GM19023 (cell line): Measurements from ENCODE around the gene PLP2.
A peak's percentile ranks its signal among the peaks of the same experiment; 100 is the strongest.
"Not testable (repeated sequence)": the region's sequence is repeated elsewhere in the genome, so short reads cannot be mapped to it uniquely, and the experiment has no call there.

Experiments used
- ATAC-seq: cut with Tn5 transposase; IDR thresholded peaks from one replicate; pipeline ENCODE4 v1.9.1; 2021; ENCODE audit warnings: mild to moderate bottlenecking, moderate library complexity; ENCODE audit not compliant: unreplicated experiment

PLP2 gene

GRCh38 chrX:49171752-49172279 lies at the start of gene PLP2:
PLP2 (plus strand) TSS chrX:49171898; CDS start chrX:49172001, 103 bp downstream.
- ATAC-seq = peak; percentile 40

DNA sequence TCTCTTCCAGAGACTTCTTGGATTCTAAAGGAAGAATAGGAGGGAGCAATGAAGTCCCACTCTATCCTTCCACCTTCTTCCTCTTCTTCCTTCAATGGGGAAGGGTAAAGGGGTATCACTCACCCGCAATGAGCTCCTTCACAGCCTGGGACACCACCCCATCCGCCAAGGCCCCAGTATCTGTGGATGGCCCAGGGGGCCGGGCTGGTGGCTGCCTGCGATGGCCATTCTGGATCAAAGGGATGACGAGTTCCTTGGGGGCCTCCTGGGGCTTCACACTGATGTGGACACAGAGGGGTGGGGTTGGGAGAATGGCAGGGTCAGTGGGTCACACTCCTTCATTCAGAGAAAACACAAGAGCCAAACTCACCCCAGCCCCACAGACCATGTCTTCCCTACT lies 49.2 kb upstream of the PLP2 start:
- no peak for ATAC-seq

GRCh38 chrX:49127742-49128258 lies 43.9 kb upstream of the PLP2 start:
- ATAC-seq = not testable (repeated sequence)

GRCh38 chrX:49129427-49129826 lies 42.3 kb upstream of the PLP2 start:
- ATAC-seq = no peak

- not testable (repeated sequence) for ATAC-seq
These were observed 39.4 kb upstream of the PLP2 start for GRCh38 chrX:49132275-49132674.

- ATAC-seq = no peak
These were observed 37.9 kb upstream of the PLP2 start for GRCh38 chrX:49133759-49134158.

- ATAC-seq = no peak
These were observed 34.2 kb upstream of the PLP2 start for GRCh38 chrX:49137492-49137891.

DNA sequence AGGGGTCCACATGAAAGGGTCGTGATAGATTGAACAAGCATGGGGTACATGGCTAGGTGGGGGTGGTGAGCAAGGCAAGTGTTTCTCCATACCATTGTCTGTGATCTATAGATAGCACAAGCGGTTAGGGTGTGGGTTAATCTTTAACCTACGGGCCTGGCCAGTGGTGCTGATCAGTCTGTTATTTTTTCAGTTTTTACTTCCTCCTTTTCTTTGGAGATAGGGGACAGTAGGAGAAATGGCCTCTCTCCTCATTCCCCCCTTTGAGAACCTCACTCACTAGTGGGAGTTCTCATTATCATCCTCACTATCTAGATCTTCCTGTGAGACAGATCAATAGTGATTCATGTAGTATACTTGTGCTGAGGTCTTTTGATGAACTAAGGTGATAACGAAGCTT lies 32.0 kb upstream of the PLP2 start:
- ATAC-seq = no peak

- ATAC-seq = not testable (repeated sequence)
These were observed 29.4 kb upstream of the PLP2 start for GRCh38 chrX:49142264-49142663.

DNA sequence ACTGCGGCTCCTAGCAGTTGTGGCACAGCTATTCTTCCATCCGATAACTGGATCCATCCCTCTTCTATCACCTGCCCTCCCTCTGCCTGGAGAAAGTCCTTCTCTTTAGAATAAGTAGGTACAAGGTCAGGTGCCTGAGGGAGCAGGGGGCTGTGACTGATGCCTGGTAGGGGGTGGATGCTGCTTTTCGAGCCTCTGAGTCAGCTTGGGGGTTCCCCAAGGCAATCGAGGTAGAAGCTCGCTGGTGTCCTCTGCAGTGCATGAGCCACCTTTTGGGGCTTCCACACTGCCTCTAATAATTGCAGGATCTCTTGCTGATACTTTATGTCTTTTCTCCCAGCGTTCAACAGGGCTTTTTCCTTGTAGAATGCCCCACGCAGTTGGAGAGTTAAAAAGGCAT lies 28.5 kb upstream of the PLP2 start:
- ATAC-seq = not testable (repeated sequence)

- ATAC-seq = no peak
These were observed 24.4 kb upstream of the PLP2 start for GRCh38 chrX:49147282-49147681.

GRCh38 chrX:49147936-49148335 lies 23.8 kb upstream of the PLP2 start:
- ATAC-seq = no peak

GRCh38 chrX:49148390-49149100 lies 23.2 kb upstream of the PLP2 start:
- not testable (repeated sequence) for ATAC-seq

DNA sequence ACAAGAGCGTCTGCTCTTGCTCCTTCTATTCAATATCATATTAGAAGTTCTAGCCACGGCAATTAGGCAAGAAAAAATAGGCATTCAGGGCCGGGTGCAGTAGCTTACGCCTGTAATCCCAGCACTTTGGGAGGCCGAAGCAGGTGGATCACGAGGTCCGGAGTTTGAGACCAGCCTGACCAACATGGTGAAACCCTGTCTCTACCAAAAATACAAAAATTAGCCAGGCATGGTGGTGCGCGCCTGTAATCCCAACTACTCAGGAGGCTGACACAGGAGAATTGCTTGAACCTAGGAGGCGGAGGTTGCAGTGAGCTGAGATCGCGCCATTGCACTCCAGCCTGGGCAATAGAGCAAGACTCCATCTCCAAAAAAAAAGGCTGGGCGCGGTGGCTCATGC lies 22.4 kb upstream of the PLP2 start:
- ATAC-seq = not testable (repeated sequence)

DNA sequence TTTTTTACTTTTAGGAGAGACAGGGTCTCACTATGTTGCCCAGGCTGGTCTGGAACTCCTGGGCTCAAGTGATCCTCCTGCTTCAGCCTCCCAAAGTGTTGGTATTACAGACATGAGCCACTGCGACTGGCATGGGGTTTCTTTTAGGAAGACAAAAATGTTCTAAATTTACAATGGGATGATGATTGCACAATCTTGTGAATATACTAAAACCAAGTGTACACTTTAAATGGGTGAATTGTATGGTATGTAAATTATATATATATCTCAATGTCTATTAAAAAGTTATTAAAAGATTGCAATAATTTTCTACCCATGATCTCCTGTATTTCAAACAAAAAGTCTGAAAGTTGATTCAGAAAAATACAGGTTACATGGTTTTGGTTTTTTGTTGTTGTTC lies 18.2 kb upstream of the PLP2 start:
- ATAC-seq = no peak

DNA sequence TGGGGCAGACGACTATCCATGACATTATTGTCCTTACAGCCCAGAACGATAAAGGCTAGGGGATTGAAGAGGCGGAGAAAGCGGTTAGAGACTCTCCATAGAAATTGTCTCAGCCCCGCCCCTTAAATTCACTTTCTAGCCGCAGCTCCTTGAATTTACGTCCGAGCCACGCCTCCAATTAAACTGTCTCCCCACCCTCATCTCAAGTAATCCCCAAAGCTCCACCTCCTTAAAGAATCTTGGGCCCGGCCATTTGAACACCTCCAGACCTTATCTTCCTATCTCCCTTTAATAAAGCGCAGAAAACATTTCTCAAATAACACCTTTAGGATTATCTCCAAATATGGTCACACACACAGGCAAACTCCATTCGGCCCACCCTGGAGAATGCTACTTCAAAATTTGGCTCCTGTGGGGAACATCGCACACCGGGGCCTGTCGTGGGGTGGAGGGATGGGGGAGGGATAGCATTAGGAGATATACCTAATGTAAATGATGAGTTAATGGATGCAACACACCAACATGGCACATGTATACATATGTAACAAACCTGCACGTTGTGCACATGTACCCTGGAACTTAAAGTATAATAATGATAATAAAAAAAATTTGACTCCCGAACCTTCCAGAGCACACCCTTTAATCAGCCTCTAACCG lies 16.3 kb upstream of the PLP2 start:
- peak; percentile 10 for ATAC-seq

- ATAC-seq = peak; percentile 84
These were observed 15.5 kb upstream of the PLP2 start for GRCh38 chrX:49155900-49156837.

- no peak for ATAC-seq
These were observed 14.5 kb upstream of the PLP2 start for GRCh38 chrX:49157194-49157593.

DNA sequence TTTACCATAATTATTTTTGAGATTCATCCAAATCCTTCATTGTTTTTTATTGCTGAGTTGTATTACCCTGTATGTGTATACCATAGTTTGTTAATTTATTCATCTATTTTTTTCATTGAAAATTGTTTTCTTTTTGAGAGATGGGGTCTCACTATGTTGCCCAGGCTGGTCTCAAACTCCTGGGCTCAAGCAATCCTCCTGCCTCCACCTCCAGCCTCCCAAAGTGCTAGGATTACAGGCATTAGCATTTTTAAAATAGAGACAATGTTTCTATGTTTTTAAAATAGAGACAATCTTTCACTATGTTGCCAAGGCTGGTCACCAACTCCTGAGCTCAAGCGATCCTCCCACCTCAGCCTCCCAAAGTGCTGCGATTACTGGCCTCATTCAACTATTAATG lies 10.8 kb upstream of the PLP2 start:
- ATAC-seq = no peak

DNA sequence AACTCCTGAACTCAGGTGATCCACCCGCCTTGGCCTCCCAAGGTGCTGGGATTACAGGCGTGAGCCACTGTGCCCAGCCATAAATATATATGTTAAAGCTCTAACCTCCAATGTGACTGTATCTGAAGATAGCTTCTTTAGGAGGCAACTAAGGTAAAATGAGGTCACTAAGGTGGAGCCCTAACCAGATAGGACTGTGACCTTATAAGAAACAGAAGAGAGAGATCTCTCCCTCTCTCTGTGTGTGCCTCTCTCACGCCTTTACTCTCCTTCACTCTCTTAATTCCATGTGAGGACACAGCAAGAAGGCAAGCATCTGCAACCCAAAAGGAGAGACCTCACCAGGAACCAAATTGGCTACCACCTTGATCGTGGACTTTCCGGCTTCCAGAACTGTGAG lies 10.1 kb upstream of the PLP2 start:
- ATAC-seq = no peak

DNA sequence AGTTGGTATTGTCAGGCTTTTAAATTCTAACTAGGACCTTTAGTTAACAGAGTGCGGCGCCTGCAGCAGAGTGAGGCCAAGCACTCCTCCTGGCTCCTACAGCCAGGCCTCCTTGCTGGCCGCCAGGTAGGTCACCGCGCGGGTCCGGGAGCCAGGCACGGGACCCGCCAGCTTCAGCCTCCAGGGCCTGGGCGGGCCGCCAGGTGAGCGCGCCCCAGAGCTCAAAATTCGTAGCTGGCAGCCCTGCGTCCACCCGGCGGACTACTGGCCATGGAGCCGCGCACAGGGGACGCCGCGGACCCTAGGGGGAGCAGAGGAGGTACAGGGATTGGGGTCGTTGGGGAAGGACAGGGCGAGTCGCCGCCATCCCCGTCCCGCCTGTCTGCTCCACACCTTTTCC lies 9.1 kb upstream of the PLP2 start, which contains the start of gene MAGIX:
MAGIX (plus strand) TSS at position 139 of the 400 bp plus-strand sequence; CDS start at position 271, 132 bp downstream.
- ATAC-seq = no peak
